ENCODE results near the gene PCDH17.

GRCh38 chr13:57672168-57672567 is 40.6 kb downstream of the PCDH17 start:
- no peak for TF ChIP-seq CTCF (IDR thresholded peaks at IDR 0.05 in 8 of 11, conservative IDR thresholded peaks at IDR 0.05 in 3 of 11)
- no peak for TF ChIP-seq POLR2AphosphoS5 (IDR thresholded peaks at IDR 0.05)
- no peak for TF ChIP-seq POLR2A (IDR thresholded peaks at IDR 0.05)

Measured in spleen (tissue), 7 donors.